Endothelial cell of umbilical vein (primary cell): Measurements from ENCODE around the gene ATP8B3. TPM values are rescaled to one million over a fixed set of nuclear protein-coding genes. Genes with fewer than 3 reads are reported as not detected.

Experiments used
- BruUV-seq: library from RNA; stranded (reverse); fragments of 400-500 nt; replicated peaks from 2 replicates; lab custom pipeline; 2021; lab: Mats Ljungman, UMichigan
- CTCF ChIA-PET: fragments of 300-600, 350-600 bp; sonication (Branson Sonifier 250); formaldehyde crosslinking; loops from one replicate; lab custom pipeline; 2021; ENCODE audit warnings: antibody characterized with exemption, inconsistent platforms; lab: Charles Lee
- POLR2A ChIA-PET: fragments of 300-600, 350-600 bp; sonication (Branson Sonifier 250); formaldehyde crosslinking; loops from one replicate; lab custom pipeline; 2021; ENCODE audit warnings: antibody characterized with exemption, inconsistent platforms; lab: Charles Lee
- DNase-seq: peaks from one replicate; pipeline ENCODE4 v3.0.0-alpha.2; 2011; ENCODE audit warnings: low read depth, low spot score
- FAIRE-seq: peaks from 2 replicates; lab custom pipeline; 2011; peaks lifted over from hg19 to GRCh38; lab: Jason Lieb, UNC
- H2AFZ ChIP-seq: 2 replicates; pipeline ENCODE4 v1.6.0; 2012; ENCODE audit warnings: low read depth, low read length, control low read depth, inconsistent platforms
- H3K27ac ChIP-seq: 2 replicates; pipeline ENCODE4 v1.5.1; 2011; ENCODE audit warnings: low read depth, mild to moderate bottlenecking, control low read depth, low read length, moderate library complexity; ENCODE audit not compliant: insufficient read depth
- H3K27me3 ChIP-seq, 2 experiments: 2 replicates each; pipeline versions ENCODE4 v1.6.0 to v1.6.1; 2011; ENCODE audit warnings: low read length in 2 of 2, mixed read lengths in 1 of 2; ENCODE audit not compliant: control insufficient read depth in 2 of 2, insufficient read depth in 2 of 2
- H3K36me3 ChIP-seq, 2 experiments: 2 replicates in 1 of 2; 3 replicates in 1 of 2; pipeline ENCODE4 v1.5.1; 2011; ENCODE audit warnings: low read length in 2 of 2, mild to moderate bottlenecking in 1 of 2, moderate library complexity in 1 of 2; ENCODE audit not compliant: control insufficient read depth in 2 of 2, insufficient read depth in 2 of 2; ENCODE audit errors: extremely low read depth in 1 of 2
- H3K4me1 ChIP-seq: 3 replicates; pipeline ENCODE4 v1.5.1; 2011; ENCODE audit warnings: mild to moderate bottlenecking, low read length; ENCODE audit not compliant: control insufficient read depth, insufficient read depth; ENCODE audit errors: extremely low read depth
- H3K4me2 ChIP-seq: 2 replicates; pipeline ENCODE4 v1.6.1; 2011; ENCODE audit warnings: low read length, control low read depth, mixed read lengths; ENCODE audit not compliant: insufficient read depth
- H3K4me3 ChIP-seq, 3 experiments: fragments of 200-600 bp in 1 of 3; sonication (generic), shearing (Covaris generic) in 1 of 3; replicated peaks in 1 of 3; 2 replicates each; pipeline ENCODE4 v1.5.1; 2011 to 2016; ENCODE audit warnings: control low read depth in 3 of 3, low read length in 3 of 3, mild to moderate bottlenecking in 2 of 3, inconsistent platforms in 1 of 3, low read depth in 1 of 3, moderate library complexity in 1 of 3; ENCODE audit not compliant: insufficient read depth in 1 of 3
- H3K79me2 ChIP-seq: 2 replicates; pipeline ENCODE4 v1.6.0; 2012; ENCODE audit warnings: low read length, inconsistent platforms; ENCODE audit not compliant: control insufficient read depth, insufficient read depth
- H3K9ac ChIP-seq: replicated peaks from 2 replicates; pipeline ENCODE3; 2011; ENCODE audit warnings: low read length, control low read depth; ENCODE audit not compliant: insufficient read depth; ENCODE audit errors: extremely low read depth
- H3K9me1 ChIP-seq: replicated peaks from 3 replicates; pipeline ENCODE4 v1.6.0; 2011; ENCODE audit warnings: mild to moderate bottlenecking, low read length; ENCODE audit not compliant: control insufficient read depth, insufficient read depth; ENCODE audit errors: extremely low read depth
- H3K9me3 ChIP-seq: replicated peaks from 2 replicates; pipeline ENCODE4 v1.5.1; 2012; ENCODE audit warnings: low read length, inconsistent platforms; ENCODE audit not compliant: control insufficient read depth, insufficient read depth
- H4K20me1 ChIP-seq: replicated peaks from 2 replicates; pipeline ENCODE3; 2011; ENCODE audit warnings: mild to moderate bottlenecking, low read length; ENCODE audit not compliant: control insufficient read depth, insufficient read depth; ENCODE audit errors: extremely low read depth
- CTCF ChIP-seq, 2 donors: IDR thresholded peaks; 1 replicate in 1 of 2; 2 replicates in 1 of 2; pipeline ENCODE4 v1.5.1; 2011; ENCODE audit warnings: low read length in 2 of 2, mild to moderate bottlenecking in 2 of 2, moderate library complexity in 2 of 2, control low read depth in 1 of 2, inconsistent platforms in 1 of 2, low read depth in 1 of 2; ENCODE audit not compliant: insufficient read depth in 1 of 2; ENCODE audit errors: extremely low read depth in 1 of 2
- EZH2 ChIP-seq: IDR thresholded peaks from 2 replicates; pipeline ENCODE4 v1.6.1; 2012; ENCODE audit warnings: borderline replicate concordance, low read depth, mild to moderate bottlenecking, moderate library complexity, low read length, inconsistent platforms; ENCODE audit not compliant: severe bottlenecking
- FOS ChIP-seq: IDR thresholded peaks from 2 replicates; pipeline ENCODE4 v1.6.1; 2011; ENCODE audit warnings: mild to moderate bottlenecking, low read length, moderate library complexity, borderline replicate concordance; ENCODE audit not compliant: insufficient read depth
- JUN ChIP-seq: IDR thresholded peaks from 2 replicates; pipeline ENCODE4 v1.6.1; 2011; ENCODE audit warnings: borderline replicate concordance, low read depth; ENCODE audit not compliant: insufficient read length, insufficient read depth
- MAX ChIP-seq: IDR thresholded peaks from 2 replicates; pipeline ENCODE4 v1.6.1; 2011; ENCODE audit not compliant: insufficient read depth, insufficient read length
- MYC ChIP-seq: IDR thresholded peaks from one replicate; pipeline ENCODE4 v1.6.1; 2011; ENCODE audit warnings: mild to moderate bottlenecking, low read depth, low read length
- POLR2A ChIP-seq: IDR thresholded peaks from 2 replicates; pipeline ENCODE4 v1.6.1; 2012; ENCODE audit warnings: low read depth, mild to moderate bottlenecking, control low read depth, low read length
- POLR2AphosphoS5 ChIP-seq: IDR thresholded peaks from 2 replicates; pipeline ENCODE4 v1.6.1; 2012; ENCODE audit warnings: low read depth, mild to moderate bottlenecking, control low read depth, low read length, moderate library complexity; ENCODE audit not compliant: insufficient read depth
- dilution Hi-C: fragments of 300-500 bp; cut with MboI; formaldehyde crosslinking; loops from one replicate; pipeline ENCODE4 v1.15.0; 2019; ENCODE audit warnings: low sequenced_read_pairs; ENCODE audit not compliant: extremely low pct_ligation_motif_present
- intact Hi-C: fragments of 100-400 bp; cut with micrococcal nuclease; formaldehyde crosslinking; loops from one replicate; pipeline ENCODE4 v1.10.0; 2022
- polyA plus RNA-seq, 4 experiments: library from polyadenylated mRNA; depleted of rRNA in 3 of 4; stranded (reverse) in 3 of 4; unstranded in 1 of 4; fragments of >200 nt; gene quantifications; 2 replicates each; pipeline versions ENCODE4 v1.2.1 to v1.2.3, GENCODE V29; 2011 to 2012; ENCODE audit warnings: missing spikeins in 1 of 4
- total RNA-seq: library from RNA; stranded (reverse); gene quantifications from 2 replicates; pipeline ENCODE4 v1.2.3, GENCODE V29; 2021

The ATP8B3 gene
- total and polyA plus RNA-seq, 2 donors (not counting 3 experiments of a cell fraction or from before 2014, with no cell fraction given), result 1.1 to 7.3 TPM

- DNase-seq (no peak), FAIRE-seq (no peak)
- dilution Hi-C loops (no loop called here), intact Hi-C loops (no loop called here)
- H3K27me3 ChIP-seq, result no peaks in the 10 kb centered on the region
- CTCF ChIA-PET, result interaction anchor here (0.9 to 1.7 kb wide), 3 partner anchors 9 to 16 kb away, joined by 3 to 9 read pairs (median 4); no protein-coding TSS in a partner anchor
- no peaks in the 10 kb centered on the region for H4K20me1 ChIP-seq
- peaks cover 48% of the 10 kb centered on the region for H3K79me2 ChIP-seq
- TF ChIP-seq MYC, result no peak
- TF ChIP-seq FOS, result no peak
- H3K9me3 ChIP-seq, result no peaks in the 10 kb centered on the region
- BruUV-seq, result no TSS peak
- H3K9ac ChIP-seq, result no peak overlapping the region
- H3K9me1 ChIP-seq, result no peaks in the 10 kb centered on the region
- peaks cover 8% of the 10 kb centered on the region for H3K4me1 ChIP-seq
- peaks cover 0 to 2% of the 10 kb centered on the region in 2 experiments for H3K36me3 ChIP-seq
- H3K27ac ChIP-seq, result no peak overlapping the region
- no peak overlapping the region for H3K4me3 ChIP-seq
- POLR2A ChIA-PET, result no interaction called here
- H2AFZ ChIP-seq, result no peak overlapping the region
- no peak overlapping the region for H3K4me2 ChIP-seq
These were observed 37.0 kb upstream of the ATP8B3 start for GRCh38 chr19:1849132-1849474.

- ChIA-PET POLR2A (no interaction called here), CTCF (interaction anchor here (0.9 to 1.7 kb wide), 3 partner anchors 9 to 16 kb away, joined by 3 to 9 read pairs (median 4); no protein-coding TSS in a partner anchor)
- no peaks in the 10 kb centered on the region for H3K27me3 ChIP-seq
- dilution Hi-C loops, result no loop called here
- no peaks in the 10 kb centered on the region for H4K20me1 ChIP-seq
- H2AFZ ChIP-seq, result peak within 1 kb of the TSS; percentile 86
- no peaks in the 10 kb centered on the region for H3K9me1 ChIP-seq
- FAIRE-seq (peak; percentile 94), DNase-seq (peak; percentile 96)
- peaks cover 51% of the 10 kb centered on the region for H3K79me2 ChIP-seq
- intact Hi-C loops, result no loop called here
- H3K9ac ChIP-seq, result peak within 1 kb of the TSS; percentile 99
- peak; percentile 66 for TF ChIP-seq POLR2AphosphoS5
- TF ChIP-seq EZH2, result no peak
- peak; percentile 49 for TF ChIP-seq MAX
- TF ChIP-seq POLR2A, result peak; percentile 84
- TF ChIP-seq FOS, result peak; percentile 10
- peak; percentile 86 to 97 for TF ChIP-seq CTCF (IDR thresholded peaks at IDR 0.05; ENCODE audit: extremely low read depth in 1 of 2, insufficient read depth in 1 of 2, low read depth in 1 of 2, low read length in 2 of 2)
- TF ChIP-seq JUN, result no peak
- peak within 1 kb of the TSS; percentile 47 to 76 (median 67) for H3K4me3 ChIP-seq
- H3K27ac ChIP-seq, result peak within 1 kb of the TSS; percentile 99
- H3K4me2 ChIP-seq, result peak within 1 kb of the TSS; percentile 81
- H3K9me3 ChIP-seq, result no peaks in the 10 kb centered on the region
- BruUV-seq, result no TSS peak
- H3K36me3 ChIP-seq, result peaks cover 0 to 2% of the 10 kb centered on the region in 2 experiments
- H3K4me1 ChIP-seq, result peaks cover 8% of the 10 kb centered on the region
These were observed 36.5 kb upstream of the ATP8B3 start, which contains the start of gene REXO1 for GRCh38 chr19:1848399-1849131. REXO1 (minus strand) TSS chr19:1848483; CDS start chr19:1848358, 125 bp downstream.
